GM23338 (cell line): Measurements from ENCODE around the gene PDF. TPM values are rescaled to one million over a fixed set of nuclear protein-coding genes. Genes with fewer than 3 reads are reported as not detected.

Experiments
- ATAC-seq: fragments of 200-7000 bp; cut with Tn5 transposase; 3 replicates; pipeline ENCODE4 v1.9.1; 2020
- DNase-seq: peaks from one replicate; pipeline ENCODE4 v3.0.0-alpha.2; 2015; ENCODE audit warnings: low spot score
- H2AFZ ChIP-seq: fragments of 200-600 bp; sonication (generic); 2 replicates; pipeline ENCODE4 v1.8.0; 2016; ENCODE audit warnings: antibody characterized with exemption, mild to moderate bottlenecking, moderate library complexity
- H3F3A ChIP-seq: fragments of 200-600 bp; sonication (generic); replicated peaks from 2 replicates; pipeline ENCODE4 v1.8.0; 2017; ENCODE audit warnings: antibody characterized with exemption, mixed run types, low read depth
- H3K27ac ChIP-seq: fragments of 200-600 bp; sonication (generic); 2 replicates; pipeline ENCODE4 v1.6.1; 2016; ENCODE audit warnings: low read depth
- H3K27me3 ChIP-seq: fragments of 200-600 bp; sonication (generic); 2 replicates; pipeline ENCODE4 v1.8.0; 2016; ENCODE audit warnings: mild to moderate bottlenecking, mixed run types, moderate library complexity; ENCODE audit not compliant: insufficient read depth
- H3K36me3 ChIP-seq: fragments of 200-600 bp; sonication (generic); 2 replicates; pipeline ENCODE4 v1.8.0; 2016; ENCODE audit warnings: mild to moderate bottlenecking; ENCODE audit not compliant: insufficient read depth
- H3K4me1 ChIP-seq: fragments of 200-600 bp; sonication (generic); 2 replicates; pipeline ENCODE4 v1.8.0; 2016; ENCODE audit warnings: mild to moderate bottlenecking, moderate library complexity; ENCODE audit not compliant: insufficient read depth
- H3K4me2 ChIP-seq: fragments of 200-600 bp; sonication (generic); 2 replicates; pipeline ENCODE4 v1.7.1; 2017; ENCODE audit warnings: mixed run types
- H3K4me3 ChIP-seq: fragments of 200-600 bp; sonication (generic); 2 replicates; pipeline ENCODE4 v1.6.1; 2016; ENCODE audit warnings: mixed run types
- H3K79me2 ChIP-seq: fragments of 200-600 bp; sonication (generic); replicated peaks from 2 replicates; pipeline ENCODE4 v1.8.0; 2017; ENCODE audit warnings: mild to moderate bottlenecking; ENCODE audit not compliant: insufficient read depth
- H3K9me2 ChIP-seq: fragments of 200-600 bp; sonication (generic); 2 replicates; pipeline ENCODE4 v1.8.0; 2017; ENCODE audit not compliant: insufficient read depth
- H4K20me1 ChIP-seq: fragments of 200-600 bp; sonication (generic); replicated peaks from 2 replicates; pipeline ENCODE4 v1.8.0; 2017; ENCODE audit warnings: mild to moderate bottlenecking; ENCODE audit not compliant: insufficient read depth
- H3K27ac Mint-ChIP-seq: 2 replicates; pipeline ENCODE4 v1.8.0; 2020; ENCODE audit warnings: inconsistent platforms, mild to moderate bottlenecking, moderate library complexity, mixed read lengths
- H3K27me3 Mint-ChIP-seq: 3 replicates; pipeline ENCODE4 v1.8.0; 2022; ENCODE audit warnings: low read depth, mild to moderate bottlenecking, moderate library complexity, mixed read lengths, inconsistent platforms; ENCODE audit not compliant: insufficient read depth, poor library complexity
- H3K36me3 Mint-ChIP-seq: 3 replicates; pipeline ENCODE4 v1.8.0; 2021; ENCODE audit warnings: low read depth, mild to moderate bottlenecking, inconsistent platforms, moderate library complexity, mixed read lengths
- H3K4me1 Mint-ChIP-seq: 3 replicates; pipeline ENCODE4 v1.8.0; 2020; ENCODE audit warnings: mild to moderate bottlenecking, inconsistent platforms, mixed read lengths
- H3K4me3 Mint-ChIP-seq: 3 replicates; pipeline ENCODE4 v1.8.0; 2021; ENCODE audit warnings: moderate library complexity, mild to moderate bottlenecking, inconsistent platforms, mixed read lengths
- H3K9me3 Mint-ChIP-seq: 3 replicates; pipeline ENCODE4 v1.8.0; 2020; ENCODE audit warnings: moderate library complexity, mild to moderate bottlenecking, inconsistent platforms, mixed read lengths
- CREB1 ChIP-seq: fragments of 250-450 bp; sonication (Bioruptor Pico); IDR thresholded peaks from 2 replicates; pipeline ENCODE4 v1.5.0; 2020; ENCODE audit warnings: low read depth, mild to moderate bottlenecking, moderate library complexity
- NANOG ChIP-seq: IDR thresholded peaks from 2 replicates; pipeline ENCODE4 v1.6.1; 2016; ENCODE audit warnings: antibody characterized with exemption, borderline replicate concordance
- POLR2AphosphoS5 ChIP-seq: IDR thresholded peaks from 2 replicates; pipeline ENCODE4 v1.6.1; 2016; ENCODE audit warnings: antibody characterized with exemption, low read depth
- REST ChIP-seq: IDR thresholded peaks from one replicate; pipeline ENCODE4 v1.6.1; 2018; ENCODE audit warnings: antibody characterized with exemption; ENCODE audit not compliant: unreplicated experiment
- ZNF462 ChIP-seq: fragments of 250-450 bp; sonication (Bioruptor Pico); IDR thresholded peaks from 2 replicates; pipeline ENCODE4 v1.5.0; 2020; ENCODE audit warnings: mild to moderate bottlenecking, moderate library complexity
- polyA plus RNA-seq: library from polyadenylated mRNA; unstranded; fragments of >200 nt; fragmentation: Nextera tagmentation; extraction: Ambion mirVana; gene quantifications from 2 replicates; pipeline ENCODE4 v1.2.1, GENCODE V29; 2016
- total RNA-seq: library from RNA; depleted of rRNA; stranded (reverse); fragments of >200 nt; shearing (Covaris generic); gene quantifications from 2 replicates; pipeline ENCODE4 v1.2.3, GENCODE V29; 2014

PDF gene
- total and polyA plus RNA-seq, 2 experiments from 2014 or later = 18.8 to 43.4 TPM

GRCh38 chr16:69324585-69325253, 5.7 kb downstream of the PDF start:
- peaks cover 26% of the 10 kb centered on the region for H3K27me3 Mint-ChIP-seq
- Histone ChIP-seq H3K4me2 (no peak overlapping the region), H3K79me2 (peaks cover 54% of the 10 kb centered on the region), H3K27me3 (no peaks in the 10 kb centered on the region), H3F3A (peaks cover 28% of the 10 kb centered on the region; the same call in 1 of the 2 replicates), H2AFZ (no peak overlapping the region), H3K9me2 (no peaks in the 10 kb centered on the region), H3K27ac (0 out of 2 replicates have a peak overlapping the region, but pooled peaks have one; percentile 59), H3K4me3 (no peak overlapping the region), H4K20me1 (peaks cover 53% of the 10 kb centered on the region), H3K4me1 (peaks cover 21% of the 10 kb centered on the region), H3K36me3 (peaks cover 15% of the 10 kb centered on the region)
- DNase-seq (no peak), ATAC-seq (no peak)
- 0 out of 3 replicates have a peak, but pooled peaks cover 4% of the 10 kb centered on the region for H3K9me3 Mint-ChIP-seq
- H3K27ac Mint-ChIP-seq = no peak overlapping the region
- H3K4me3 Mint-ChIP-seq = no peak overlapping the region
- peaks cover 91% of the 10 kb centered on the region for H3K36me3 Mint-ChIP-seq
- peaks cover 18% of the 10 kb centered on the region for H3K4me1 Mint-ChIP-seq
- TF ChIP-seq ZNF462 (CRISPR knock-in tag) (no peak), NANOG (no peak), POLR2AphosphoS5 (0 out of 2 replicates have a peak, but pooled peaks have one; percentile 31), CREB1 (no peak), REST (no peak)
